GM18526 (cell line): ENCODE data around the gene SIGLEC1.

ENCODE experiments used
- POLR2A ChIP-seq: IDR thresholded peaks from 3 replicates; pipeline ENCODE4 v1.6.1; 2011; ENCODE audit not compliant: insufficient read length; ENCODE audit errors: extremely low read depth

The SIGLEC1 gene

DNA sequence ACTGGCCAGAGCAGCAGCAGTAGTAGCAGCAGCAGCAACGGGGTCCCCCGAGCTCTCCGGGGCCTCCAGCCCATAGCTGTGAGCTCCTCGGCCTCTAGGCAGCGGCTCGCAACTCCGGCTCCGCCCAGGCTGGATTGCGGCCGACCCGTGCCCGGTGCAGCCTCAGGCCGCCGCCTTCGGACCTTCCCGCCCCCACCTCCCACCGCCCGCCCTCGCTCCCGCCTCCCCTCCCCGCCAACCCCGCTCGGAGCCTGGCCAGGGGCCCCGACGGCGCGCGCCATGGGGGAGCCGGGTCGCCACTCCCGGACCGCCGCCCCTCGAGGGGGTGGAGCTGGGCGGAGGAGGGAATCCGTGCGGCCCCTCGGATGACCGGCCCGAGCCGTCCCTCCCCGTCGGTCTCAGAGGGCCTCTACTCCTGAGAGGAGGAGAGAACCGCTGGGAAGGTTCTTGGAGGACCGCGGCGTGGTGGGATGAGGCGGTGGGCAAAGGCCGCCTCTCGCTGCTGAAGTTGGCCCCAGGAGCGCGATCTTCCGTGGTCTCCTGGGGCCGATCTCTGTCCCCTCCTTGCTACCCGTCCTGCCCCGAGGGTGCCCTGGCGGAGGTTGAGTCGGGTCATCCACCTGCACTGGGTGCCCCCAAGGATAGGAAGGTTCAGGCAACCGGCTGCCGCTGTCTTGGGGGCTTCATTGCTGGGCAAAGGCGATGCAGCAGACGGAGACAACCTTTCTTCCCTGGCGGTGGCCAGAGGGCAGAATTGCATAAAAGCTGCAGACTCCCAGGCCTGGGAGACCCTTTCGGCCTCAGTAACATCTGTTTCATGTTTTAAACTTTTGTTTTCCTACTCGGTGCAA lies 30.2 kb downstream of the SIGLEC1 start, which contains the start of gene ADAM33:
Gene ADAM33 (minus strand): TSS at position 80 of the 851 bp plus-strand sequence. CDS start 6 bp downstream, at position 74.
- TF ChIP-seq POLR2A, result no peak

DNA sequence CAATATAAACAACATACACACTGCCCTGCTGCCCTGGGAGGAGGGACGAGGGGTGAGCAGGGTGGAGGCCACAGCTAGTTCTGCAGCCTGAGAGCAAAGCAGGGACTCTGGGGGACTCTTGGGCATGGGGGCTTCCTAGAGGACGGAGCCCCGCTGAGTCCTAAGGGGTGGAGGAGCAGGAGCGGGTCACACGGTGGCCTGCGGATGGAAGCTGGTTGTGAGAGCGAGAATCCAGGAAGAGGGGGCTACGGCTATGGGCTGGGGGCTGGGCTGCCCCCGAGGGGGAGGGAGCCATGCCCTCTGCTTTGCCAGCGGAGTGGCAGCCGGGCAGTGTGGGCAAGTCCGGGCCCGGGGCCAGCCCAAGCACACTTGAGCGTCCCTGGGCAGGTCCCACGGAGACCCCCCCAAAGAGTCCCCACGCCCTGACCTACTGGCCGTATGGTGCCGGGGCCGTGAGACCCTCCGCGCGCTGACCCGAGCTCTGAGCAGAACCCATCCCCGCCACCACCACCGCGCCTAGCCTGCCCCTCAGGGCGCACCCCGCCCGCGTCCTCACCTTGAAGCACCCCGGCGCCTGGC lies 31.0 kb downstream of the SIGLEC1 start:
- no peak for TF ChIP-seq POLR2A

DNA sequence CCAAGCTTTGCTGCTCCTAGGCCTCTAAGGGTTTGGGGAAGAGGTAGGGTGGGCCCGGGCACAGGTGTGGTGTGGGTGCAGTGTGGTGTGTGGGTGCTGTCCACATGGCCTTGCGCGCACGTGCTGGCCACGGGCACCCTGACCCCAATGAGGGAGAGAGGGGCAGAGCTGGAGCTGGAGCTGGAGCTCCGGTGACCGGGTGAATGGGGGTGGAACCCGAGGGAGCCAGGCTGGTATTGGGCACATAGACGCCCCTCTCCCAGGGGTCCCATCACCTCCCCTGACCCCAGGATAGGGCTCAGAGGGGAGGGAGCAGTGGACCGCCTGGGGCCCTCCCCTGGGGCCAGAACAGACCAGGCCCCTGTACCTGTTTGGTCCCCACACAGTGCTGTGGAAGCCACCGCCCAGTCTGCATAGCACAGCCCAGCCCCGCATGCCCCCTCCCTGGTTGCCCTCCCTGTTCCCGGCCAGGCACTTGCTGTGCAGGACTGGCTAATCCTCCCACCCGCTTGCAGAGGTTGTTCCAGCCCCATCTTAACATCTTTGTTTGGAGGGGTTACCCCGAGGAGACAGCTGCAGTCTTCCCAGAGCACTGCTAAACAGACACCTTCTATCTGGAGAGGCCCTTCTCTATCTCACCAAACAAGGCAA lies 31.6 kb downstream of the SIGLEC1 start:
- TF ChIP-seq POLR2A, result no peak

DNA sequence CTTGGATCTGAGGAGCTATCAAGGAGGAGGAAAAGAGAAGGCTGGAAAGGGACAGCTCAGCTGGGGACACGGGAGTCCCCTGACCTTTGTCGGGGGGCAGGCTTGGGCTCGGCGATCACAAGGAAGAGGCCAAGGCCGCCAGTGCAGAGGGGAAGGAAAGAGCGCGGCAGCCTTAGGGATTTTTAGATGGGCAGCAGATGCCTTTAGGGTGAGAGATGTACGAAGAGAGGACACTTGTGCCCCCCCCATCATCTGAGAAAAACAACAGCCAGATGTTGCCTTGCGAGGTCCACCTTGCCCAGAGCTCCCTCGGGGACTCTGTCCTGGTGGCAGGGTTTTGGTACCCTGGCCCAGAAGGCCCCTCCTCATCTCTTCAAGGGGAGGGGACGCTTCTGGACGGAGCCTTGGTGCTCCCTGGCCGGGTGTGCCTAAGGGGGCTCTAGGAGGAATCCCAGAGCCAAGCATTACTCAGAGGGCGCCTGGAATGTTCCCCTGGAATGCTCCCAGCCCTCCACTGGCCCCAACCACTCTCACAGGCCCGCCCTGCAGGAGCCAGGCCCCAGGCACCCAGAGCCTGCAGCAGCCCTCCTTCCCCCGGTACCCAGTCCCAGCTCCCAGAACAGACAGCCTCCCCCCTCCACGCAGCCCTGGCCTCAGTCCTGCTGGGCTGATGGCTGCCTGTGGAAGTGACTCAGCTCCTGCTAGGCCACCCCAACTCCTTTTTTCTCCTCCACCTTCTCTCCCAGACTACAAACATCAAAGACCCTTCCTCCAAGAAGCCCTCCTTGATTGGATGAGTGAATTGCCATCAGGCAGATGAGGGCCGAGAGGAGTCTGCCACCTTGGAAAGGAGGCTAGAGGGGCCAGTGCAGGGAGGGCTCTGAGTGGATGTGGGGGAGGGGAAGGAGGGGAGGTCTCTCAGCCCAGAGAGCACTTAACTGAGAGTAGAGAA lies 32.4 kb downstream of the SIGLEC1 start:
- no peak for TF ChIP-seq POLR2A

DNA sequence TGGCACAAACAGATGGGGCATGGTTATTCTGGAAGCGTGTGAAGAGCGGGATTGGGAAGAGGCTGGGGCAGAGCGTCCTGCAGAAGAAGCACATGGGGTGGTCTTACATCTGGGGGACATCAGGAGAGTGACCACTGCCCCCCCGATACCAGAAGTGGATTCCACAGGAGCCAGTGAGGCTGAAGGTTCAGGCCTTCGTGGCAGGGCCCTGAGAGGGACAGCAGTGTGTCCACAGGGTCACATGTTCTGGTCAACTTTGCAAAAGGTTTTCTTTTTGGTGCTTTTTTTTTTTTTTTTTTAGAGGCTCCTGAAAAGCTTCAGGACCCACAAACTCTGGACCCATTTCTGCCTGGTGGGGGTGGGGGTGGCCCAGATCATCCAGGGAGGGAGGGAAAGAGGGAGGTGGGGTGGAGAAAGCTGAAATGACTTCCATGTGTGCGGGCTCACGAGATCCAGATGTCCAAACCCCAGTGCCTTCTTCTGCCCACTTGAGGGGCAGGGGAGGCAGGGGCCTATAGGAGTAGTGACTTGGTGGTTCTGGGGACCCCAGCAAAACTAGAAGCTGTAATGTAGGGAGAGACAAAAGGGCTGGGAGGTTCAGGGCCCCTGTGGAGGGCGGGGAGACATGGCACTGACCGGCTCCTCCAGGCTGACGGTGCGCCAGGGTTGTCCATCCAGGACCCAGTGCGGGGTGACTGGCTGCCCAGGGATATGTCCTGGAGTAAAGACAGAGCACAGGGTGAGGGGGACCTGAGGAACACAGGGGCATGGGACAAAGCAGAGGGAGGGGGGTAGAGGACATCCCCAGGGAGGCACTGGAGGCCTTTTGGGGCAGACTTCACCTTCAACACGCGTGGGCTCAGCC lies 33.3 kb downstream of the SIGLEC1 start:
- no peak for TF ChIP-seq POLR2A

DNA sequence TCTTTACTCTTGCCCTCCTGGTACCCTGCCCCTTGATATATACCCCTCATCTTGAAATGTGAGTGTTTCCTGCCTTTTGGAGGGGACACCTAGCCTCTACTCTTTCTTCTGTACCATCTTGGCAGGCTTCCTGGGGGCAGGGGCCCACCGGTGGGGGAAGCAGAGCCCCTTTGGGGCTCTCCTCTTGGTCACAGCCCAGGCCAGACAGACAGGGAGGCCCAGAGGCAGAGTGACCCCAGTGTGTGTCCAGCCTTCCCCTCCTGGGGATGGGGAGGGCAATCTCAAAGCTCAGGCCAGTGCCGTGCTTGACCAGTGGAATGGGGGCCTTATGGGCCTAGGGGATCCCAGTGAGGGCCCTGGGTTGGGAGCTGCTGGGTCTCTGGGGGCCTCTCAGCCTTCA lies 34.2 kb downstream of the SIGLEC1 start:
- no peak for TF ChIP-seq POLR2A

DNA sequence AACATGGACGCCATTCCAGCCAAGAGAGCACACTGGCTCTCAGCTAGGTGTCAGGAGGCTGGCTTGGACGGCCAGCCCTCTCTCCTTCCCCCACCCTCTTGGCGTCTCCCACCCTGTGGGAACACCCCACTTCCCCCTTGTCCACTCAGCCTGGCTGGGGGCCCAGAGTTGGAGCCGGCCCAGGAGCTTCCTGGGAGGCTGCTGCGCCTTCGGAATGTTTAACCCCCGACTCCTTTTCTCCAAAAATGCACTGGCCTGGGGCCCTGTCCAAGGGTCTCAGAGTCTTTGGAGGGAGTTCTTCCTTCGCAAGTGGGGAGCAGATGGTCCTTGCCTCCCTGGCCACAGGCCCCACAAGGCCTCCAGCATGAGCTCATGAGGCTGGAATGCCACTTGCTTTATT lies 34.7 kb downstream of the SIGLEC1 start:
- no peak for TF ChIP-seq POLR2A

DNA sequence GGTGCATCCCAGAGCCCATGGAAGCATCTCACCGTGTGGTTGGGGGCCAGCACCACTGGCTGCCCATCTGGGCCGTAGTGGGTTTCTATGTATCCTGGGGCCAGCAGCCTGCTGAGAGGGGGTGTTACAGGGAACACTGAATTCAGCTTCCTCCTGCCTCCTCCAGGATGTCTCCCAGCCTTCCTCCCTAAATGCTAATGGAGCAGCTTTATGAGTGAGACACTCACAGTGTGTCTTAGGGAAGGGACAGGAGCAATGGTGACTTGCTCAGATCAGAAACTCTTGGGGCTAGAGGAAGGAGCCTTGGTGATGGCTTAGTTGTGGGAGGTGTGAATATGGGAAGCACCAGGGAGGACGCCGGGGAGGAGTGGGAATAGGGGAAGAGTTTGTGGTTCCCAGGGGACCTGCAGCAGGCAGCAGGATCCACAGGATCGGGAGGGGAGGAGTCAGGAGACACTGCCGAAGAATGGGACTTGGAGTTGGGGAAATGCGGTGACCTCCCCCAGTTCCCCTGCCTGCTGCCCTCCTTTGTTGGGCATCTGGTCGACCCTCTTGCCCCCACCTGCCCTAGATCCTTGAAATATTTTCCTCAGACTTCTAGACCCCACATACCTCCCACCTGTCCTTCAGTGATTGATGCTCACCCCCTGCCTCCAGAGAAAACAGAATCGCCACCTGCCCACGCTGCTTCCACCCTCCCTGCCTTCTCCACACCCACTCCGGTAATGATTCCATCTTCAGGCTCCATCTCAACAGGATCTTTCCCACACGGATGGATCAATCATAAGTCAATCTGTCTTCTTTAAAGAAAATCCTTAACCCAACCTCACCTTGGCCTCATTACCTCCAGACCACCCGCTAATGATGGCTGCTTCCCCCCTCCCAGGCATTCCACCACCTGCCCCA lies 37.2 kb downstream of the SIGLEC1 start:
- no peak for TF ChIP-seq POLR2A

DNA sequence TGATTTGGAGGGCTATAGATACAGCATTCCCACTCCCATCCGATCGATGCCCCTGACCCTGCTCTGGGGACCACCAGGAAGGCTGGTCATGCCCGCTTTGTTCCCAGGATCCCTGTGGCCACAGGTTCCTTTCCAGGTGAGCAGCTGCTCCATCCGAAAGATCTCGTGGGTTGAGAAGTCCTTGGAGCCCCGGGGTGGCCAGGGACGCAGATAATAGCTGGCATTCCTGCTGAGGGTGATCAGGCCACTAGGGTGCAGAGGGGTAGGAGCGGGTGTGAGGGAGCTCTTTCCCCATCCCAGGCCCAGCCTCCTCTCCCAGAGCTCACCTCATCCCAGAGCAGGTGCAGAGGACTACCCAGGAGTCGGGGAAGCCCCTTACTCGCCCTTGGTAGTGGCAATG lies 38.0 kb downstream of the SIGLEC1 start:
- no peak for TF ChIP-seq POLR2A

DNA sequence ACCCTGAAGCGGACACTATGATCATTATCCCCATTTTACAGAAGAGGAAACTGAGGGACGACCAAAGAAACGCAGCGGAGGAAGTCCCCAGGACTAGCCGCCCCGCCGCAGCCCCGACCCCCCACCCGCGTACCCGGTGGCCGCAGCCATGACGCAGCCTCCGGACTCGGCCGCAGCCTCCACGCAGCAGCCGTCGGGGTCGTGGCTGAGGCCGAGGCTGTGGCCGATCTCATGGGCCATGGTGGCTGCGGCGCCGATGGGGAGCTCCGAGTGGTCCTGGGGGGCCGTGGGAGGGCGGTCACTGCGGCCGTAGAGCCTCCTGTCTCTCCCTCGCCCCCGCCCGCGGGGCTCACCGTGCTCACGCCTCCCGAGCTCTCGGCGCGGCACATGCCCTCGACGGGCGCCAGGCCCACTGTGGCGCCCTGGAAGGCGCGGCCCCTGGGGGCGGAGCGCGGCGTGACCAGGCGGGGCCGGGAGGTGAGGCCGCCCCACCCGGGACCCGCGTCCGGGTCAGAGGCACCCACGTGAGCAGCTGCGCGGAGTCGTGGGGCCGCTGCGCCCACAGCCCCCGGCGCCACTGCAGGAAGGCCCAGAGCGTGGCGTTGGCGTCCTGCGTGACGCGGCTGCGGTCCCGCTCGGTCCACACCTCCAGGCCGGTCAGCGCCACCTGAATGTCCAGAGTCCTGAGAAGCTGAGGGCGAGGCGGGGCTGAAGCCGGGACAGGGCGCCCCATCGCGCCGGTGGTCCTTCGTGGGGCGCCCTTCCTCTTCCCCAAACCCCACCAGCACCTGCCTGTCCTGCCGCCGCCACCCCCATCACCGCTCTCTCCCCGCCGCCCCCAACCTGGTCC lies 39.0 kb downstream of the SIGLEC1 start:
- TF ChIP-seq POLR2A, result no peak

DNA sequence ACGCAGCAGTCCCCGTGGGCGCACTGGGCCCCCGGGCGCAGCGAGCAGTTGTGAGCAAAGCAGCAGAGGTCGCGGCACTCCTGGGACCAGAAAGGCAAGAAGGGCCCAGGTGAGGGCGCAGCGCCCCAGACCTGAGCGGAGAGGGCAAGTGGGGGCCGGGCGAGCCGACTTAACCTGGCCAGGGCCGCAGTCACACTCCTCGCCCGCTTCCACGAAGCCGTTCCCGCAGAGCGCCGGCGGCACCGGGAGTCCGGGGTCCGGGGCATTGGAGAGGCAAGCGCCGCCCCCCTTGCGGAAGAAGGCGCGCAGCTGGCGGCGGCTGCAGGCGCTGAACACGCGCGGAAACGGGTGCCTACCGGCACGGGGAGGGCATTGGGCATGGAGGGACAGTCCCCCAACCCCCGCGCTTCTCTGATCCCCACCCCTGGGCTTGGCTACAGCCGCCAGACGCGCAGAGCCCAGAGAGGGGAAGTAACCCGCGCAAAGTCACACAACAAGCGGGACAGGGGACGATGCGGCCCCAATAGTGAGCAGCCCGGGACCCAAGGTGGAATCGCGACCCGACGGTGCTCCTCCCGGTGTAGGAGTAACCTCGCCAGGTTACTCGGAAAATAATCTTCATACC lies 39.7 kb downstream of the SIGLEC1 start:
- no peak for TF ChIP-seq POLR2A
